ENCODE results near the gene SSBP3.

Gene SSBP3

DNA sequence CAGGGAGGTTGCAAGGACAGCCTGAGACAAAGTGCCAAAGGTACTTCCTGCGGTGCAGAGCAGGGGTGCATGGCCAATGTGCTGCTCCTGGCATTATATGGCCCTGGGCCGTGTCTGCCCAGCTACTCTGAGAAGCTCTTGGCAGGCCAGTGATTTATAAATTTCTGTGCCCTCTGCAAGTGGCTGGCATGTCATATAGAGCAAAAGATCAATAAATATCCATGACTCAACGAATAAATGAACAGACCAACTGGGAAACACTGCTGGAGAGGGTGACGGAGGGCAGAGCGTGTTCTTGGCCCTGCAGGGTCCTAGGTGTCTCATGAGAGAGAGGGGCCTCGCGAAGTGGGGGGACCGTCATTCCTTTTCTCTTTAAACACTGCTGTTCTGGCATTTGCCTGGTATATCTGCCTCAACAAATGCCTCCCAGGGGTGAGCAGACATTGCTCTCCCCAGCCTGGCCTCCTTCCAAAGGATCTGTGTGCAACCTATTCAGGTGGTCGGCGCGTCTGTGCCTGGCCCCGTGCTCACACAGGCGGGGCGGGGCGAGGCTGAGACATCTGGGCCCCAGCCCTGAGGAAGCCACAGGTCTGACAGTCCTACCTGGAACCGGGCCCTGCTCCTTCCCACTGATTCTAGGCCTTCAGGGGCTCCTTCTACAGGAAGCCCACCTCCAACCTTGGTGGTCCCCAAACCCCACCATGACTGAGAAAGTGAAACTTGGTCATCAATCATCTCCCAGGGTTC, 123.9 kb downstream of the SSBP3 start:
- no peak for DNase-seq

GRCh38 chr1:54280651-54281050, 125.5 kb downstream of the SSBP3 start:
- DNase-seq: no peak

DNA sequence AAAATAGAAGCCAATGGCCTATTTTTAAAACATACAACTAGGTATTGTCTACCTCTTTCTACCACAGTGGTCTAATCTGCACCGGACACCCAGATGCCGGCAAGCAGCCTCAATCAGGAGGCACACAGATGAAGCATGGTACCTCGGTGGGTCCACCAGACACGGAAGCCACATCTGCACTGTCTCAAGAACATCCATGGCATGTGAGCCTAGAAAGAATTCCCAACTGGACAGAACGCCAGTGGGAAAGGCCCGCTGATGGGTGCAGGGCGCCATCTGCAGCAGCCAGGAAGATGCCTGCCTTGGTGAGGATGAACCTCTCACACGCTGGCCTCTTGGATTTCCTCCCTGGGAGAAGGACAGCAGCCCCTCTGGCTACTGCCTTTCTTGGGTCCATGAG, 126.7 kb downstream of the SSBP3 start:
- DNase-seq: no peak

- no peak for DNase-seq
Measured at GRCh38 chr1:54278941-54279422, 127.2 kb downstream of the SSBP3 start.

GRCh38 chr1:54277451-54278341, 128.5 kb downstream of the SSBP3 start:
- no peak for DNase-seq

DNA sequence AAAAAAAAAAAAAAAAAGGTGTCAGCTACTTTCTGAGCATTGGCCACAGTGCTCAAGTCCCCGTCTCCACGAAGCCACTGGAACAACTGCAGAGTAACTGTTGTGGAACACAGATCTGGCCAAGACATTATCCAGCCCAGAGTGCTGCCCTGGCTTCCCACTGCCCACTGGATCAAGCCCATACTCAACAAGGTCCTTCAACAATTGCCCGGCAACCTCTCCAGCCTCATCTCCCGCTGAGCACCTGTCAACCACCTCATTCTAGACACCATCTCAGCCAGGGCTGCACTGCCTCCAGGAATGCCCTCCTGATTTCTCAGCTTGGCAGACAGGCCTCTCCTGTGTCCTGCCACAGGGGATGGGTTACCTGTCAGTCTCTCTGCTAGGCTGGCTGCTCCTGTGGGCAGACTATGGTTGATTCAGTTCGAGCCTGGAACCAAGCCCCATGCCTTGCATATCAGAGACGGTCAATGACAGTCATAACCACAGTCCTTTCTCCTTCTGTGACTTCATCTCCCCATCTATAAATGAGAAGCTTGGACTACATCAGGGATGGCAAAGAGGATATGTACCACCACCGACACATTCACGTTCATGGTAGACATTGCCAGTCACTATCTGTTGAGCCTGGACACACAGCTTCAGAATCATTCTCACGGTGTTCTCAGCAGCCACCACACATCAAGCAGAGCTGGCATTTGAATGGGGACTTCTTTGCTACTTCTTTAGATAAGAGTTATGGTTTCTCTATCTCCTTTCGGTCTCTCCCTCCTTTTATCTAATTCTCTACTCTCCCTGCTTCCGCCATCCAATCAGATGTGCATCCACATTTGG, 129.4 kb downstream of the SSBP3 start:
- no peak for DNase-seq

DNA sequence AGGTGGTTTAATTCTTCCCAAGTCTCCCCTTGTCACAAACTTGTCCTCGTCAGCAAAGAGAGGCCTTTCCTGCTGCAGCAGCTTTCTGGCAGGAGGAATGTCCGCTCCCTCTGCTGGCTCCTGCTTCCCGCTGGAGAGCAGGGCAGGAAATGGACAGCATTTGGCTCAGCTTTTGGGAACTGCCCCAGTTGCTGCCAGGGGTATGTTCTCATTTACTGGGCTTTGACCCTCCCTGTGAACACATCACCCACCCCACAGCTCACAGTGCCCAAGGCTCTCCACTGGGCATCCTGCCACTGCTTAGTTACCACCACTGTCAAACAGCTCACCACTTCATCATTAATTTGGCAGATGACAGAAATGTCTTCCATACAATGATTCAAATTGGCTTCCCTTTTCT, 130.8 kb downstream of the SSBP3 start:
- DNase-seq: no peak

DNA sequence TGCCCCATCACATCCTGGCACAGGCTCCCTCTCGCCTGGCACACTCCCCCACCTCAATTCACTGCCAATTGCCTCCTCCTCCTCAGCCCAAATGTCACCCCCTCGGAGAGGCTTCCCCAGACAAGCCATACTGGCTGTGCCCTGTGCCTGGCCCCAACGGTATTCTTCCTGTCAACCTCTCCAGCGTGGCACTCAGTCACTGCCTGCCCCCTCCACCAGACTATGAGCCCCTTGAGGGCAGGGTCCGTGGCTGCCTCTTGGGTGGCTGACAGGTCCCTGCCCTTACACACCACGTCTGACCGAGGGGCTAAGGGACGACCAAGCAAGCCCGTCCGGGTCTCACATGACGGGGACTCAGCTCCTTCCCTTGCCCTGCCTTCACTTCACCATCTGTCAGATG, 131.3 kb downstream of the SSBP3 start:
- no peak for DNase-seq

- no peak for DNase-seq
Measured at GRCh38 chr1:54274448-54274847, 131.7 kb downstream of the SSBP3 start.

GRCh38 chr1:54273795-54274163, 132.4 kb downstream of the SSBP3 start:
- no peak for DNase-seq

GRCh38 chr1:54273092-54273794, 133.0 kb downstream of the SSBP3 start:
- no peak for DNase-seq

GRCh38 chr1:54272772-54273091, 133.5 kb downstream of the SSBP3 start:
- no peak for DNase-seq

GRCh38 chr1:54272134-54272533, 134.1 kb downstream of the SSBP3 start:
- no peak for DNase-seq

GRCh38 chr1:54271341-54271740, 134.9 kb downstream of the SSBP3 start:
- DNase-seq: no peak

DNA sequence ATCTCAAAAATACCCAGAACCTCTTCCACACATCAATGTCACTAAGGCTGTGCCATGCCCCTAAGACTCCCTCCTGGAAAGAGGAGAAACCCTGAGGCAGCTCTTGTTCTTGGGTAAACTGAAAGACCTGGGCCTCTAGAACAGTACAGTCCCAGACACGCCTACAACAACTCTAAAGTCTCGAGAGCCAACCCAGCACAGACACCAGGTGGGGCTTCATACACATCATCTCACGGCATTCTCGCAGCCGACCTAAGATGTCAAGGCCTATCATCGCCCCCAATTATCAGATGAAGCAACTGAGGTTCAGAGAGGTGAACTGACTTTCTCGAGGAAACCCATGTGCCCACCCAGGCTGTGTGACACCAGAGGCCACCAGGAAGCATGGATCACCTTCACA, 135.7 kb downstream of the SSBP3 start:
- DNase-seq: no peak

- DNase-seq: no peak
Measured at GRCh38 chr1:54268762-54269297, 137.4 kb downstream of the SSBP3 start.

GRCh38 chr1:54267815-54268761, 138.1 kb downstream of the SSBP3 start:
- DNase-seq: no peak

DNA sequence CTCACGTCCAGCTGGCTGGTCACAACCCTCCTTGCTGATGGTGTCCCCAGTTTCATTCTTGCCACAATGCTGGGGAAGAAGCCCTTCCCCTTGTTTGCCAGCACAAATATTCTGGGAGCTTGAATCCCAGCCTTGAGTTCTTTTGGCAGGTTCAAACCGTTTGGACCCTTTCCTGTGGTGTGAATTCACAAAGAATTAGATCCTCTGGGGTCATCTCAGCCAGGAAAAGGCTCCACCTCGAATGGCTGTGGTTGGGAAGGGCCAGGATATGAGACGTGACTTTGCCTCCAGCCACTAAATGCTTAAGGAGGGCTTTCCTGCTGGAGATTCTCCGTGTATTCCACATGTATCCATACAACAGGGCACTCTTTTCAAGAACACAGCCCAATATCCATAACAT, 139.3 kb downstream of the SSBP3 start:
- DNase-seq: no peak

GRCh38 chr1:54266195-54266594, 140.0 kb downstream of the SSBP3 start:
- DNase-seq: no peak

GRCh38 chr1:54265659-54266058, 140.5 kb downstream of the SSBP3 start:
- DNase-seq: no peak

GRCh38 chr1:54265126-54265525, 141.1 kb downstream of the SSBP3 start:
- no peak for DNase-seq

All from CD4-positive, alpha-beta T cell treated with Interferon gamma for 1 hour (primary cell).